CD8-positive, alpha-beta memory T cell (primary cell): ENCODE results near the gene HSF2BP. TPM values are rescaled to one million over a fixed set of nuclear protein-coding genes. Genes with fewer than 3 reads are reported as not detected.
A peak's percentile ranks its signal among the peaks of the same experiment; 100 is the strongest.
"Not testable (repeated sequence)": the region's sequence is repeated elsewhere in the genome, so short reads cannot be mapped to it uniquely, and the experiment has no call there.

Experiments
- CTCF ChIA-PET: fragments of 350-600 bp; sonication (Branson Sonifier 250); formaldehyde crosslinking; loops from one replicate; lab custom pipeline; 2021; ENCODE audit warnings: antibody characterized with exemption; lab: Charles Lee
- POLR2A ChIA-PET: fragments of 350-600 bp; sonication (Branson Sonifier 250); formaldehyde crosslinking; loops from one replicate; lab custom pipeline; 2021; ENCODE audit warnings: antibody characterized with exemption; lab: Charles Lee
- DNase-seq, 5 donors: peaks; one replicate each; pipeline versions ENCODE4 v3.0.0 to v3.0.0-alpha.2; 2020 to 2022; ENCODE audit warnings: mixed read lengths in 1 of 5
- H3K27ac ChIP-seq: one replicate; pipeline ENCODE4 v1.7.0; 2013; ENCODE audit warnings: low read depth, mild to moderate bottlenecking, low read length, moderate library complexity
- H3K27me3 ChIP-seq: 2 replicates; pipeline ENCODE4 v1.7.0; 2013; ENCODE audit warnings: low read length, mild to moderate bottlenecking; ENCODE audit not compliant: insufficient read depth, poor library complexity, severe bottlenecking
- H3K36me3 ChIP-seq: 2 replicates; pipeline ENCODE4 v1.7.0; 2013; ENCODE audit warnings: mild to moderate bottlenecking, low read length, moderate library complexity; ENCODE audit not compliant: insufficient read depth
- H3K4me1 ChIP-seq: 2 replicates; pipeline ENCODE4 v1.7.0; 2013; ENCODE audit warnings: mild to moderate bottlenecking, low read length, moderate library complexity; ENCODE audit not compliant: insufficient read depth
- H3K4me3 ChIP-seq: 2 replicates; pipeline ENCODE4 v1.7.0; 2013; ENCODE audit warnings: mild to moderate bottlenecking, low read length
- H3K9me3 ChIP-seq: 2 replicates; pipeline ENCODE4 v1.7.0; 2013; ENCODE audit warnings: mild to moderate bottlenecking, low read length
- H3K27ac Mint-ChIP-seq, 8 donors: one replicate each; pipeline ENCODE4 v1.8.0; 2020 to 2021; ENCODE audit warnings: mixed read lengths in 8 of 8, mild to moderate bottlenecking in 6 of 8, inconsistent platforms in 3 of 8, moderate library complexity in 3 of 8
- H3K27me3 Mint-ChIP-seq, 2 donors: one replicate each; pipeline ENCODE4 v1.8.0; 2020 to 2021; ENCODE audit warnings: mixed read lengths in 2 of 2, mild to moderate bottlenecking in 1 of 2, moderate library complexity in 1 of 2
- H3K36me3 Mint-ChIP-seq, 3 donors: one replicate each; pipeline ENCODE4 v1.8.0; 2020 to 2021; ENCODE audit warnings: mixed read lengths in 3 of 3, inconsistent platforms in 1 of 3, mild to moderate bottlenecking in 1 of 3
- H3K4me1 Mint-ChIP-seq, 3 donors: one replicate each; pipeline ENCODE4 v1.8.0; 2020 to 2021; ENCODE audit warnings: mixed read lengths in 3 of 3, inconsistent platforms in 1 of 3, mild to moderate bottlenecking in 1 of 3
- H3K4me3 Mint-ChIP-seq, 7 donors: one replicate each; pipeline ENCODE4 v1.8.0; 2020 to 2021; ENCODE audit warnings: mixed read lengths in 7 of 7, mild to moderate bottlenecking in 6 of 7, moderate library complexity in 4 of 7, inconsistent platforms in 2 of 7
- H3K9me3 Mint-ChIP-seq, 5 donors: one replicate each; pipeline ENCODE4 v1.8.0; 2020 to 2022; ENCODE audit warnings: mixed read lengths in 5 of 5, mild to moderate bottlenecking in 3 of 5, moderate library complexity in 2 of 5, inconsistent platforms in 1 of 5
- polyA plus RNA-seq: library from polyadenylated mRNA; unstranded; fragments of 300-500 nt; fragmentation: Illumina TruSeq; gene quantifications from one replicate; pipeline ENCODE4 v1.2.3, GENCODE V29; 2021
- total RNA-seq, 2 experiments: library from RNA; stranded (reverse); gene quantifications; one replicate each; pipeline ENCODE4 v1.2.3, GENCODE V29; 2021

The HSF2BP gene
- total and polyA plus RNA-seq, 3 experiments from 2014 or later = 0.28 to 1.4 (median 0.53) TPM

GRCh38 chr21:43623588-43623987 is 35.7 kb downstream of the HSF2BP start:
- H3K9me3 ChIP-seq = no peaks in the 10 kb centered on the region
- H3K4me3 ChIP-seq = no peak overlapping the region
- Mint-ChIP-seq H3K36me3 (peaks cover 2 to 16% (median 3%) of the 10 kb centered on the region in 3 donors), H3K27ac (no peak overlapping the region), H3K9me3 (peaks cover 6 to 22% (median 10%) of the 10 kb centered on the region in 5 donors), H3K27me3 (peaks cover 7 to 39% of the 10 kb centered on the region in 2 donors), H3K4me1 (no peaks in the 10 kb centered on the region), H3K4me3 (no peak overlapping the region)
- no peaks in the 10 kb centered on the region for H3K36me3 ChIP-seq
- ChIA-PET CTCF (no interaction called here), POLR2A (no interaction called here)
- no peaks in the 10 kb centered on the region for H3K27me3 ChIP-seq
- H3K27ac ChIP-seq = no peak overlapping the region
- H3K4me1 ChIP-seq = no peaks in the 10 kb centered on the region
- no peak for DNase-seq

- Histone ChIP-seq H3K9me3 (no peaks in the 10 kb centered on the region), H3K27ac (no peak overlapping the region), H3K27me3 (no peaks in the 10 kb centered on the region), H3K4me1 (no peaks in the 10 kb centered on the region), H3K36me3 (no peaks in the 10 kb centered on the region), H3K4me3 (no peak overlapping the region)
- no peaks in the 10 kb centered on the region for H3K4me1 Mint-ChIP-seq
- H3K36me3 Mint-ChIP-seq = peaks cover 2 to 20% (median 3%) of the 10 kb centered on the region in 3 donors
- CTCF ChIA-PET = no interaction called here
- H3K27me3 Mint-ChIP-seq = peaks cover 7 to 31% of the 10 kb centered on the region in 2 donors
- POLR2A ChIA-PET = no interaction called here
- peak overlapping the region in 1 of 8 donors; percentile 3 for H3K27ac Mint-ChIP-seq
- no peak overlapping the region for H3K4me3 Mint-ChIP-seq
- H3K9me3 Mint-ChIP-seq = peaks cover 6 to 22% (median 10%) of the 10 kb centered on the region in 5 donors
- DNase-seq = no peak
Measured at GRCh38 chr21:43622796-43623195, 36.5 kb downstream of the HSF2BP start.

- Histone ChIP-seq H3K9me3 (no peaks in the 10 kb centered on the region), H3K27me3 (no peaks in the 10 kb centered on the region), H3K27ac (no peak overlapping the region), H3K36me3 (no peaks in the 10 kb centered on the region), H3K4me3 (no peak overlapping the region), H3K4me1 (no peaks in the 10 kb centered on the region)
- Mint-ChIP-seq H3K27me3 (peaks cover 5 to 18% of the 10 kb centered on the region in 2 donors), H3K4me1 (no peaks in the 10 kb centered on the region), H3K4me3 (no peak overlapping the region), H3K9me3 (peaks cover 6 to 22% (median 10%) of the 10 kb centered on the region in 5 donors), H3K36me3 (peaks cover 2 to 20% (median 3%) of the 10 kb centered on the region in 3 donors), H3K27ac (no peak overlapping the region)
- no peak for DNase-seq
- ChIA-PET CTCF (no interaction called here), POLR2A (no interaction called here)
Measured at GRCh38 chr21:43619856-43620255, 39.4 kb downstream of the HSF2BP start.

GRCh38 chr21:43619344-43619743 is 39.9 kb downstream of the HSF2BP start:
- Mint-ChIP-seq H3K4me3 (no peak overlapping the region), H3K36me3 (peaks cover 2 to 20% (median 3%) of the 10 kb centered on the region in 3 donors), H3K27ac (no peak overlapping the region), H3K9me3 (peaks cover 6 to 22% (median 10%) of the 10 kb centered on the region in 5 donors), H3K27me3 (peaks cover 5 to 13% of the 10 kb centered on the region in 2 donors), H3K4me1 (no peaks in the 10 kb centered on the region)
- no peaks in the 10 kb centered on the region for H3K4me1 ChIP-seq
- CTCF ChIA-PET = no interaction called here
- H3K4me3 ChIP-seq = no peak overlapping the region
- no peaks in the 10 kb centered on the region for H3K9me3 ChIP-seq
- no peak for DNase-seq
- H3K36me3 ChIP-seq = no peaks in the 10 kb centered on the region
- no peak overlapping the region for H3K27ac ChIP-seq
- POLR2A ChIA-PET = no interaction called here
- no peaks in the 10 kb centered on the region for H3K27me3 ChIP-seq

- peaks cover 2 to 20% (median 3%) of the 10 kb centered on the region in 3 donors for H3K36me3 Mint-ChIP-seq
- no peak overlapping the region for H3K4me3 Mint-ChIP-seq
- peaks cover 5 to 13% of the 10 kb centered on the region in 2 donors for H3K27me3 Mint-ChIP-seq
- CTCF ChIA-PET = no interaction called here
- no peaks in the 10 kb centered on the region for H3K27me3 ChIP-seq
- no peak for DNase-seq
- no peaks in the 10 kb centered on the region for H3K4me1 ChIP-seq
- no peaks in the 10 kb centered on the region for H3K4me1 Mint-ChIP-seq
- H3K9me3 ChIP-seq = no peaks in the 10 kb centered on the region
- H3K4me3 ChIP-seq = no peak overlapping the region
- peaks cover 6 to 22% (median 10%) of the 10 kb centered on the region in 5 donors for H3K9me3 Mint-ChIP-seq
- H3K27ac ChIP-seq = no peak overlapping the region
- no peaks in the 10 kb centered on the region for H3K36me3 ChIP-seq
- H3K27ac Mint-ChIP-seq = no peak overlapping the region
- POLR2A ChIA-PET = no interaction called here
Measured at GRCh38 chr21:43618940-43619339, 40.3 kb downstream of the HSF2BP start.

- Mint-ChIP-seq H3K27me3 (peaks cover 5 to 13% of the 10 kb centered on the region in 2 donors), H3K9me3 (peaks cover 6 to 22% (median 10%) of the 10 kb centered on the region in 5 donors), H3K4me3 (peak overlapping the region in 1 of 7 donors; percentile 50), H3K36me3 (peaks cover 2 to 20% (median 3%) of the 10 kb centered on the region in 3 donors)
- H3K4me1 Mint-ChIP-seq, H3K27ac Mint-ChIP-seq, CTCF ChIA-PET, POLR2A ChIA-PET, H3K36me3 ChIP-seq, H3K4me1 ChIP-seq, H3K27me3 ChIP-seq, H3K4me3 ChIP-seq, DNase-seq, H3K9me3 ChIP-seq, H3K27ac ChIP-seq: not testable (repeated sequence)
Measured at GRCh38 chr21:43616861-43617260, 42.4 kb downstream of the HSF2BP start.

- Mint-ChIP-seq H3K27me3 (peaks cover 0 to 4% of the 10 kb centered on the region in 2 donors), H3K4me1 (no peaks in the 10 kb centered on the region), H3K4me3 (no peak overlapping the region), H3K27ac (no peak overlapping the region), H3K9me3 (peaks cover 1 to 7% (median 2%) of the 10 kb centered on the region in 5 donors), H3K36me3 (peaks cover 0 to 10% (median 3%) of the 10 kb centered on the region in 3 donors)
- POLR2A ChIA-PET = no interaction called here
- Histone ChIP-seq H3K36me3 (no peaks in the 10 kb centered on the region), H3K27me3 (no peaks in the 10 kb centered on the region), H3K4me3 (no peak overlapping the region), H3K9me3 (no peaks in the 10 kb centered on the region), H3K4me1 (no peaks in the 10 kb centered on the region), H3K27ac (no peak overlapping the region)
- CTCF ChIA-PET = no interaction called here
- DNase-seq = no peak
Measured at GRCh38 chr21:43614839-43615238, 44.4 kb downstream of the HSF2BP start.

GRCh38 chr21:43613755-43614638 is 45.3 kb downstream of the HSF2BP start:
- H3K4me1 ChIP-seq = no peaks in the 10 kb centered on the region
- Mint-ChIP-seq H3K36me3 (peaks cover 0 to 4% (median 0%) of the 10 kb centered on the region in 3 donors), H3K4me3 (no peak overlapping the region), H3K27me3 (peaks cover under 1 to 2% of the 10 kb centered on the region in 2 donors), H3K4me1 (no peaks in the 10 kb centered on the region), H3K9me3 (no peaks in the 10 kb centered on the region), H3K27ac (no peak overlapping the region)
- H3K27ac ChIP-seq = no peak overlapping the region
- no peaks in the 10 kb centered on the region for H3K36me3 ChIP-seq
- no peaks in the 10 kb centered on the region for H3K9me3 ChIP-seq
- H3K4me3 ChIP-seq = no peak overlapping the region
- no peak for DNase-seq
- H3K27me3 ChIP-seq = no peaks in the 10 kb centered on the region
- CTCF ChIA-PET = no interaction called here
- POLR2A ChIA-PET = no interaction called here
